22Rv1 (cell line): ENCODE results near the gene ING1.

Experiments used
- ZFX ChIP-seq: fragments of 450-650 bp; IDR thresholded peaks from 2 replicates; pipeline ENCODE4 v1.6.1; 2017; ENCODE audit warnings: antibody characterized with exemption, borderline replicate concordance
- TF ChIP-seq, protein P1 (sequence below): fragments of 450-650 bp; IDR thresholded peaks from 2 replicates; pipeline ENCODE4 v1.5.1; 2017; ENCODE audit warnings: mild to moderate bottlenecking

DNA sequence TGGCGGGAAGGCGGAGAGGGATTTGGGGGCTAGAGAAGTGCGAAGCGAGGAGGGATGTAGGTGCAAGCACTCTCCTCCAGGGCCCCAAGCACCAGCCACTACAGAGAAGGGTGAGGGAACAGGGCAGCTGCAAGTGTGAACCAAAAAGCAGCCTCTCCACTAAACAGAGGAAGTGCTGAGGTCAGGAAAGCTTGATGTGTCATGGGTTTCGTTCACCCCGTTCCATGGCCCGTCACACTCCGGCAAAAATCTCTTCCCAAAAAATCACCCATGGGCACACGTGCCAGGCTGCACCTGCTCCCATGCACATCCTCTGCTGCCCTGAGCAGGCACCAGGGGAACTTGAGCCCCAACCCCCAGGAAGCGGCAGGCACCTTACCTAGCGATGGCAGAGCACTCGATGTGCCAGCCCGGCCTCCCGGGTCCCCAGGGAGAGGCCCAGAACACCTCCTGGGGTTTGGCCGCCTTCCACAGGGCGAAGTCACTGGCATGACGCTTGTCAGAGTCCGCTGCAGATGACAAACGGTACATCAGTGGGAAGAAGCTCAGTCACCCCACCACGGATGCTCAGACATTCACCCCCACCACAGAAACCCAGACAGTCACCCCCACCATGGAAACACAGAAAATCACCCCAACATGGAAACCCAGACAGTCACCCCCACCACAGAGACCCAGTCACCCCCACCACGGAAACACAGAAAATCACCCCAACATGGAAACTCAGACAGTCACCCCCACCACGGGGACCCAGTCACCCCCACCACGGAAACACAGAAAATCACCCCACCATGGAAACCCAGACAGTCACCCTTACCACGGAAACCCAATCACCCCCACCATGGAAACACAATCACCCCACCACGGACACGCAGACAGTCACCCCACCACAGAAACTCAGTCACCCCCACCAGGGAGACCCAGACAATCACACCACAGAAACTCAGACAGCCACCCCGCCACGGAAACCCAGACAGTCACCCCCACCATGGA, 36.6 kb upstream of the ING1 start:
- TF ChIP-seq, protein P1, sequence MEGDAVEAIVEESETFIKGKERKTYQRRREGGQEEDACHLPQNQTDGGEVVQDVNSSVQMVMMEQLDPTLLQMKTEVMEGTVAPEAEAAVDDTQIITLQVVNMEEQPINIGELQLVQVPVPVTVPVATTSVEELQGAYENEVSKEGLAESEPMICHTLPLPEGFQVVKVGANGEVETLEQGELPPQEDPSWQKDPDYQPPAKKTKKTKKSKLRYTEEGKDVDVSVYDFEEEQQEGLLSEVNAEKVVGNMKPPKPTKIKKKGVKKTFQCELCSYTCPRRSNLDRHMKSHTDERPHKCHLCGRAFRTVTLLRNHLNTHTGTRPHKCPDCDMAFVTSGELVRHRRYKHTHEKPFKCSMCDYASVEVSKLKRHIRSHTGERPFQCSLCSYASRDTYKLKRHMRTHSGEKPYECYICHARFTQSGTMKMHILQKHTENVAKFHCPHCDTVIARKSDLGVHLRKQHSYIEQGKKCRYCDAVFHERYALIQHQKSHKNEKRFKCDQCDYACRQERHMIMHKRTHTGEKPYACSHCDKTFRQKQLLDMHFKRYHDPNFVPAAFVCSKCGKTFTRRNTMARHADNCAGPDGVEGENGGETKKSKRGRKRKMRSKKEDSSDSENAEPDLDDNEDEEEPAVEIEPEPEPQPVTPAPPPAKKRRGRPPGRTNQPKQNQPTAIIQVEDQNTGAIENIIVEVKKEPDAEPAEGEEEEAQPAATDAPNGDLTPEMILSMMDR = no peak
- TF ChIP-seq ZFX = no peak
